Cardiac muscle cell (in vitro differentiated cells and primary cell): ENCODE data around the gene PITPNC1. TPM values are rescaled to one million over a fixed set of nuclear protein-coding genes. Genes with fewer than 3 reads are reported as not detected.

ENCODE experiments used
- DNase-seq, 2 donors: peaks; one replicate each; pipeline versions ENCODE4 v3.0.0 to v3.0.0-alpha.2; 2010 to 2017; ENCODE audit warnings: low read depth in 1 of 2, low spot score in 1 of 2
- H3K27ac ChIP-seq: fragments of 200-600 bp; sonication (generic); 2 replicates; pipeline ENCODE4 v1.5.1; 2016
- H3K27me3 ChIP-seq: fragments of 200-600 bp; sonication (generic); 2 replicates; pipeline ENCODE4 v1.6.0; 2016; ENCODE audit warnings: control low read depth
- H3K36me3 ChIP-seq: fragments of 200-600 bp; sonication (generic); 2 replicates; pipeline ENCODE4 v1.5.1; 2016; ENCODE audit warnings: control low read depth
- H3K4me1 ChIP-seq: fragments of 200-600 bp; sonication (generic); 2 replicates; pipeline ENCODE4 v1.8.1; 2017; ENCODE audit warnings: low read depth, mild to moderate bottlenecking, mixed run types
- H3K4me3 ChIP-seq: fragments of 200-600 bp; sonication (generic); 2 replicates; pipeline ENCODE4 v1.5.1; 2016; ENCODE audit warnings: mild to moderate bottlenecking
- H3K9me3 ChIP-seq: fragments of 200-600 bp; sonication (generic); 2 replicates; pipeline ENCODE4 v1.5.1; 2017; ENCODE audit warnings: low read depth, mild to moderate bottlenecking, control low read depth
- polyA plus RNA-seq: library from polyadenylated mRNA; unstranded; fragments of >200 nt; fragmentation: Nextera tagmentation; extraction: Ambion mirVana; gene quantifications from 2 replicates; pipeline ENCODE4 v1.2.1, GENCODE V29; 2016
- total RNA-seq: library from RNA; depleted of rRNA; stranded (reverse); fragments of >200 nt; gene quantifications from 2 replicates; pipeline ENCODE4 v1.2.3, GENCODE V29; 2016
- TF ChIP-seq, protein P1 (sequence below): IDR thresholded peaks from 2 replicates; pipeline ENCODE4 v1.5.1; 2012; ENCODE audit warnings: low read depth, mild to moderate bottlenecking, low read length

The PITPNC1 gene
- total and polyA plus RNA-seq, 2 experiments from 2014 or later: 4.8 to 5.7 TPM

DNA sequence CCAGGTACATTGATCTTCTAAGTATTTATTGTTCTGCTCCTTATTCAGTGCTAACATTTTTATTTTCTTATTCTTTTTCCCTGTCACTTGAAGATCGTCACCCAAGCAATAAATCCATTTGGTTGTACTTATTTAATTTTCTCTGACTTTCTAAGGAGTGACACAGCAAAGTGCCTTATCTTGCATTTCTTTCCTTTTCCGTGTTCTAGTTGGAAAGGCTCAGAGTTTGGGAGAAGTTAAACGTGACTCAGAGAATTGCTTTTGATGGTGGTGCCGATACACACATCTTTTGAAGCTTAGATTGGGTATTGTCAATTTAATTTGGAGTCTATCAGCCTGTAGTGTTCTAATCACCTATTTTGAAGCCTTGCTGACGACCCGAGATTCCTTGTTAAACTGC is 72.0 kb downstream of the PITPNC1 start:
- Histone ChIP-seq H3K4me3 (no peak overlapping the region), H3K27me3 (no peaks in the 10 kb centered on the region), H3K36me3 (no peaks in the 10 kb centered on the region), H3K4me1 (no peaks in the 10 kb centered on the region), H3K9me3 (no peaks in the 10 kb centered on the region), H3K27ac (no peak overlapping the region)
- DNase-seq: peak in 1 of 2 donors; percentile 54
- TF ChIP-seq, protein P1, sequence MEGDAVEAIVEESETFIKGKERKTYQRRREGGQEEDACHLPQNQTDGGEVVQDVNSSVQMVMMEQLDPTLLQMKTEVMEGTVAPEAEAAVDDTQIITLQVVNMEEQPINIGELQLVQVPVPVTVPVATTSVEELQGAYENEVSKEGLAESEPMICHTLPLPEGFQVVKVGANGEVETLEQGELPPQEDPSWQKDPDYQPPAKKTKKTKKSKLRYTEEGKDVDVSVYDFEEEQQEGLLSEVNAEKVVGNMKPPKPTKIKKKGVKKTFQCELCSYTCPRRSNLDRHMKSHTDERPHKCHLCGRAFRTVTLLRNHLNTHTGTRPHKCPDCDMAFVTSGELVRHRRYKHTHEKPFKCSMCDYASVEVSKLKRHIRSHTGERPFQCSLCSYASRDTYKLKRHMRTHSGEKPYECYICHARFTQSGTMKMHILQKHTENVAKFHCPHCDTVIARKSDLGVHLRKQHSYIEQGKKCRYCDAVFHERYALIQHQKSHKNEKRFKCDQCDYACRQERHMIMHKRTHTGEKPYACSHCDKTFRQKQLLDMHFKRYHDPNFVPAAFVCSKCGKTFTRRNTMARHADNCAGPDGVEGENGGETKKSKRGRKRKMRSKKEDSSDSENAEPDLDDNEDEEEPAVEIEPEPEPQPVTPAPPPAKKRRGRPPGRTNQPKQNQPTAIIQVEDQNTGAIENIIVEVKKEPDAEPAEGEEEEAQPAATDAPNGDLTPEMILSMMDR: no peak

DNA sequence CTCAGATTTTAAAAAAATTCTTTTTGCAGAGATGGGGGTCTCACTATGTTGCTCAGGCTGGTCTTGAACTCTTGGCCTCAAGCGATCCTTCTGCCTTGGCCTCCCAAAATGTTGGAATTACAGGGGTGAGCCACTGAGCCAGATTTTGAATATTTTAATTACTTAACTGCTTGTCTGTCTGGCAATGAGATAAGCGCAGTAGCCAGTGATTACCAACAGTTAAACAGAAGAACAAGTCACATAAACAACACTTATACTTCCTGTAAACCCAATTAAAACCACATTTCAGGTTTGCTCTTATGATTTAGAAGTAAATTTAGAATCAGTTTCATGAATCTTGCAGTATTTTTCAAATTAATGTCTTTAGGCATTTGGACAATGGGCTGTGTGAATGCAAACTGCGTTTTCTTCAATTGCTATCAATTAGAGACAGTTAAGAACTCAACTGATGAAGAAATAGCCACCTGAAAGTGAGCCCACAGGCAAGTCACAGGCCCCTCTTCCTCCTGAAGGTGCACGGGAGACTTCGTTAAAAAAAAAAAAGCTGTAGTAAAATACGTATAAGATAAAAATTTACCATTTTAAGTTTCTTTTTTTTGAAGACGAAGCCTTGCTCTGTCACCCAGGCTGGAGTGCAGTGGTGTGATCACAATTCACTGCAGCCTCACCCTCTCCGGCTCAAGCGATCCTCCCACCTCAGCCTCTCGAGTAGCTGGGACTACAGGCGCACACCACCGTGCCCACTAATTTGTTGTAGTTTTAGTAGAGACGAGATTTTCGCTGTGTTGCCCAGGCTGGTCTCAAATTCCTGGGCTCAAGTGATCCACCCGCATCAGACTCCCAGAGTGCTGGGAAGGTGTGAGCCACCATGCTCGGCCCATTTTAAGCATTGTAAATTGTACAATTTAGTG is 73.0 kb downstream of the PITPNC1 start:
- H3K36me3 ChIP-seq: no peaks in the 10 kb centered on the region
- no peak overlapping the region for H3K27ac ChIP-seq
- no peaks in the 10 kb centered on the region for H3K27me3 ChIP-seq
- H3K4me1 ChIP-seq: no peaks in the 10 kb centered on the region
- H3K4me3 ChIP-seq: no peak overlapping the region
- H3K9me3 ChIP-seq: no peaks in the 10 kb centered on the region
- no peak for DNase-seq
- TF ChIP-seq, protein P1: no peak

DNA sequence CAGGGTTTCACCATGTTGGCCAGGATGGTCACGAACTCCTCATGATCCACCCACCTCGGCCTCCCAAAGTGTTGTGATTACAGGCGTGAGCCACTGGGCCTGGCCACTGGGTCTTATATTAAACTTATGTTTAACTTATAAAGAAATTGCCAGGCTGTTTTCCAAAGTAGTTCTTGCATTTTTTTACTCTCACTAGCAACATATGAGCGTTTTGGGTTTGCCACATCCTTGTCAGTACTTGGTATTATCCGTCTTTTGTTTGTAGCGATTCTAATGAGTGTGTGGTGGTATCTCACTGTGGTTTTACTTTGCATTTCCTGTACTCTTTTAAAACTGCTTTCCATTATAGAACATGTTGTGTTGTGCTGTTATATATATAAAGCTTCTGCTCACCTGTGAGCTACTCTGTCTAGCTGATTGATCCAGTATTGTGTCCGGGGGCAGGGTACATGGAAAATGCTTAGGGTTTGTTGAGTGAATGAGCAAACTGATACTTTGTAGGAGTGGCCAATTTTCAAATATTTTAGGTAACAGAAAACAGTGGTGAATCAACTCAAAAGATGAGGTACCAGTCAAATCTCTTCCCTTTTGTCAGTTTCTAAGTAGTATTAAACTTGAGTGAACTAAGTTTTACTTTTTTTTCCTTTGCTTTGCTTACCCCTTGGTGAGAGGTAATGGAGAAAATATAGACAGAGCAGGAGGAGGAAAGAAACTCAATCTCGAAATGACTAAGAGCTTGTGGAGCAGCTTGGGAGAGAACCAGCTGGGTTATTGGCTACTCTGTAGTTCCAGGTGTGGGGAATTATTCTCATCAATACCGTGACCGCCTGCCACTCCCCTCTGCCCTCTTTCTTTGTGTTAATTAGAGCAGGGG is 75.8 kb downstream of the PITPNC1 start:
- Histone ChIP-seq H3K27me3 (no peaks in the 10 kb centered on the region), H3K36me3 (no peaks in the 10 kb centered on the region), H3K27ac (no peak overlapping the region), H3K4me1 (no peaks in the 10 kb centered on the region), H3K4me3 (no peak overlapping the region), H3K9me3 (no peaks in the 10 kb centered on the region)
- TF ChIP-seq, protein P1: no peak
- no peak for DNase-seq

DNA sequence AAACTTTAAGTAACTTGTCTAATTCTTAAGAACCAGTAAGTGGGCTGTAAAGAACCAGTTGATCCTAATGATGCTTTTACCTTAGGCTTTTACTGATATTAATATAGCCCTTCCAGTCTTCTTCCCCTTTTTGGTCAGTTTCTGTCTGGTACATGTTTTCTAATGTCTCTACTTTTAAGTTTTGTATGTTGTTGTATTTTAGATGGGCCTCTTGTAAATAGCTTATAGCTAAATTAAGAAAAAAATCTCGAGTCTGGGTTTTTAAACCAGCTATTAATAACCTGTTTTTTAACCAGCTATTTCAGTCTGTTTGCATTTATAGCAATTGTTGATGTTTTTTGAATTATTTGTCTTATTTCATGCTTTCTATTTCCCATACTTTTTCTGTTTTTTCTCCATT is 79.0 kb downstream of the PITPNC1 start:
- H3K4me1 ChIP-seq: no peaks in the 10 kb centered on the region
- DNase-seq: no peak
- no peaks in the 10 kb centered on the region for H3K36me3 ChIP-seq
- TF ChIP-seq, protein P1: no peak
- H3K27ac ChIP-seq: no peak overlapping the region
- no peak overlapping the region for H3K4me3 ChIP-seq
- H3K9me3 ChIP-seq: no peaks in the 10 kb centered on the region
- H3K27me3 ChIP-seq: no peaks in the 10 kb centered on the region

DNA sequence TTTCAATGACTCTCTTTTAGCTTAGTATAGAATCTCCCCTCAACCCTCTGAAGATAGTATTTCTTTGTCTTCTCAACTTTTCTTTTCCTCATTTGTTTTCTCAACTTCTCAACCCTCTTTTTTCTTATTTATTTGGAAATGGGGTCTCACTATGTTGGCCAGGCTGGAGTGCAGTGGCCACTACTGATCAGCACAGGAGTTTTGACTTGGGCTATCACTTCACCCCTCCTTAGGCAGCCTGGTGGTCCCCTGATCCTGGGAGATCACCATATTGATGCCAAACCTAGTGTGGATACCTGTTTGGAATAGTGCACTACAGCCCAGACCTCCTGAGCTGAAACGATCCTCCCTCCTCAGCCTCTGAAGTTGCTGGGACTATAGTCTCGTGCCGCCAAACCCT is 79.8 kb downstream of the PITPNC1 start:
- DNase-seq: no peak
- no peaks in the 10 kb centered on the region for H3K36me3 ChIP-seq
- TF ChIP-seq, protein P1: no peak
- no peak overlapping the region for H3K27ac ChIP-seq
- H3K27me3 ChIP-seq: no peaks in the 10 kb centered on the region
- no peaks in the 10 kb centered on the region for H3K9me3 ChIP-seq
- no peaks in the 10 kb centered on the region for H3K4me1 ChIP-seq
- H3K4me3 ChIP-seq: no peak overlapping the region
